AG09319 (cell line): ENCODE results near the gene ANP32B.

Experiments used
- DNase-seq: peaks from one replicate; pipeline ENCODE4 v3.0.0-alpha.2; 2010; ENCODE audit warnings: low read depth; ENCODE audit errors: extremely low read depth
- CTCF ChIP-seq: IDR thresholded peaks from 2 replicates; pipeline ENCODE4 v1.5.1; 2011; ENCODE audit warnings: low read depth, mild to moderate bottlenecking, inconsistent platforms, low read length, moderate library complexity

The ANP32B gene

GRCh38 chr9:97979788-97980478 is 3.2 kb upstream of the ANP32B start:
- TF ChIP-seq CTCF: no peak

GRCh38 chr9:97980479-97980803 is 2.7 kb upstream of the ANP32B start:
- no peak for DNase-seq
- TF ChIP-seq CTCF: no peak

More at GRCh38 chr9:97979788-97980478, 3.2 kb upstream of the ANP32B start:
- DNase-seq: no peak

GRCh38 chr9:97980918-97981845 is 2.0 kb upstream of the ANP32B start:
- TF ChIP-seq CTCF: no peak
- DNase-seq: no peak

DNA sequence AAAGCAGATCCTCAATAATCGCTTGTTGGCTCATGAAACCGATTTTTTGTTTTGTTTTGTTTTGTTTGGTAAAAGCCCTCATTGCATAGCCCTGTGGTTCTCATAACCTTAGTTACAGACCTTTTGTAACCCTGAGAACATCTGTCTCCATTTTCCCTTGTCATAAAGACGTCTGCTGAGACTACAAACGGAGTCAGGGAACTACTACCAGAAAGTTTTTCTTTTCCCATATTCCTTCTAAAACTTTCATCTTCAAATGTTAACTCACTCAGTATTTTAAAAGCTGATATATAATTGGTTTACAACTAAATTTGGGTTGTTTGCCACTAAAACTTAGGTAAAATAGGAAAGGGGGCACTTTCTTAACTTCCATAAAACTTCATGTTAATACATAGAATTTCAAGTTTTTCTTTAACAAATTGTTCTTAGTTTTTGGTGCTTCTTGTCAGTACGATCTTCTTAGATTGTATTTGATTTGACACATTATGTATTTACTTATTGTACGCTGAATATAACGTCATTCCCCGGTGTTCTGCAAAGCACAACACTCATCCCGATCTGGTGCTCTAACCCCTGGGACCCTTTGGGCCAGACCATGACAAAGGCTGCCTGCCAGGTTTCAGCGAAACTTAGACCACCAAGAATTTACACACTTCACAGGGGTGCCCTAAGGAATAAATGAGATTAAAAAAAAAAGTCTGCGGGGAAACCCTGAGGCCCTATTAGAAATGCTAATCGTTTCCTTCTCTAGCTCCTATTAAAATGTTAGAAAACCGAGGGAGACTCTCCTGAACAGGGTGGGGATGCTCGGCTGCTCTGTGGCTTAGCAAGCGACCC is 1.1 kb upstream of the ANP32B start:
- no peak for DNase-seq
- no peak for TF ChIP-seq CTCF

DNA sequence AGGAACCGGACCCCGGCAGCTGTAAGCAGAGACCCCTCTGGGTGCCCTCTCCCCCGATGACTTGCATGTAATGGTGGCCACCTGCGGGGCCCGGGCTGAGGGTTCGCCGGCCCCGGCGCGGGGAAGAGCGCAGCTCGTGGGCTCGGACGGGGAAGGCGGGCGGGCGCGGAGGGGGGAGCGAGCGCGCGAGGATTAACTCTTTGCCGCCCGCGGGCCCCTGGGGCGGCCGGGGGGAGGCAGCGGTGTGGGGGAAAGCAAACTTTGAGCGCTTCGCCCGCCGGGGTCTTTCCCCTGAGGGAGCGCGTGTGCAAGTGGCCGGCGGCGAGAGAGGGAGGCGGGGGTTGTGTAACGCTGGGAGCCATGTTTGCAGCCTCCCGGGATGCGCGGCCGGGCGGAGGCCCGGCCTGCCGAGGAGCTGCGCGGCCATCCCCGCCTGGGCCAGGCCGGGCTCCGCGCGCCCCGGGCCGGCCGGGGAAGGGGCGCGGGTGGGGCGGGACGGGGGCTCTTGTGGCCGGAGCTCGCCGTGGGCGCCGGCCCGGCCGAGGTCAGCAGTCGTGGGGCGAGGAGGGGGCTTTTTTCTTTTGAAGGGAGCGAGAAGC is 547 bp downstream of the ANP32B start:
- no peak for TF ChIP-seq CTCF
- DNase-seq: no peak

DNA sequence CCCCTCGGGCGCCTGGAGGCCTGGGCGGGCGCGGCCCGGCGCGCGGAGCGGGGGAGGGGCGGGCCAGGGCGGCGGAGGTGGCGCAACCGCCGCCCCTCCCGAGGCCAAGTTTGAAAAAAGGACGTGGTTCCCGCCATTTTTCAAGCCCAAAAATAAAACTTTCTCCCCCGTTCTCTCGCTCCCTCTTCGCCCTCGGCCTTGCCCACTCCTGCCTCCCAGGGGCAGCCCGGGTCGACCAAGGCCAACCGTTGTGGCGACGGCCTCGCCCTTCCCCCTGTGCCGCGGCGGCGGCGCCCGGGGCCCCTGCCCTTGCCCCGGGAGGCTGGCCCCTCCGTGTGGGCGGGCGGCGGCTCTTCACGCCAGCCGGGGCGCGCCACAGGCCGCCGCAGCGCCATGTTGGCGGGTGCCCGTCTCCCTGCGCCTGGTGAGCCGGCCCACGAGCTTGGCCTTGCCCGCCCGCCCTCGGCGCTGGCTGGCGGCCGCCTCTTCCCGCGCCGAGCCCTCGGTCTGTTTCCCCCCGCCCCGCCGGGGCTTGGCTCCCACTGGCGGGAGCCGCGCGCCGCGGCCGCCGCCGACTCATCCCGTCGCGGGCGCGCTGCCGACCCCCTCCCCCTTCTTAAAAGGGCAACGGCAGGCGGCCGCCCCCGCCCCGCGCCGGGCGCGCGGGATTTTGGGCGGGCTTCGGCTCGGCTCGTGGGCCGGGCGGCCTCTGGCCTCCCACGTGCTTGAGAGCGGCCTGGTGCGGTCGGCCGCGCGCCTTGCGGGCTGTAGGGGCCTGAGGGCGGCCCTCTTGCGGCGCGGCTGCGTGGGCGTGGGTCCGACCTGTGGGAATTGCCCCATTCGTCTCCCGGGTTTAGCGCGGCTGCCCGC is 1.3 kb downstream of the ANP32B start:
- TF ChIP-seq CTCF: no peak
- peak; percentile 44 for DNase-seq
